ENCODE results near the gene PLEKHA4. TPM values are rescaled to one million over a fixed set of nuclear protein-coding genes. Genes with fewer than 3 reads are reported as not detected.

The PLEKHA4 gene
- total and polyA plus RNA-seq, 9 of the 15 experiments (the other 6 are each of a cell fraction or from before 2014, with no cell fraction given), result 0.07 to 30.8 (median 11.4) TPM

DNA sequence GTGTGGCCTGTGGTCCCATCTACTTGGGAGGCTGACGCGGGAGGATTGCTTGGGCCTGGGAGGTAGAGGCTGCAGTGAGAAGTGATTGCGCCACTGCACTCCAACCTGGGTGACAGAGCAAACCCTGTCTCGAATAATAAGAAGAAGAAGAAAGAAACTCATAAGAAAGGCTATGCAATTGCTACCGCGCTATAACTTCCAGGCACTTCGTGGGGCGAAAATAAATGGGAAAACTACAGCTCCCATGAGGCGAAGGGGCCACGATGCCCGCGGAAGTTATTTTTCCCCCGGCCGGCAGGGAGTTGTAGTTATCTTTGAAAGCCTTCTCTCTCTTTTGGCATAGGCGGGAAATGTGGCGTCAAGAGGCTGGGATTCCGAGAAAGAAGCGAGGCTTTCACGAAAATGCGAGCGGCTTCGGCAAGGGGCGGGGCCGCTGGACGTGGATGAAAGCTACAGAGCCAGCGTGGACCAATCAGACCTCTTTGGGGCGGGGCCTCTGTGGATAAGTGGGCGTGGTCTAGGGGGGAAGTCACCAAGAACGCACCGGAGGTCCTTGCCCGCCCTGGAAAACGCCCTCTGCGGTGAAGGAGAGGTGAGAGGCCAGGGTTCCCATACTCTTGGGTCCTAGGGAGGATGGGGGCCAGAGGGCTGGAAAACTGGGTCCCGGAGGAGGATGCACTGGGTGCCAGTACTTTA is 31.5 kb upstream of the PLEKHA4 start, which contains the start of gene NUCB1 (continued):
- TF ChIP-seq, protein P1, sequence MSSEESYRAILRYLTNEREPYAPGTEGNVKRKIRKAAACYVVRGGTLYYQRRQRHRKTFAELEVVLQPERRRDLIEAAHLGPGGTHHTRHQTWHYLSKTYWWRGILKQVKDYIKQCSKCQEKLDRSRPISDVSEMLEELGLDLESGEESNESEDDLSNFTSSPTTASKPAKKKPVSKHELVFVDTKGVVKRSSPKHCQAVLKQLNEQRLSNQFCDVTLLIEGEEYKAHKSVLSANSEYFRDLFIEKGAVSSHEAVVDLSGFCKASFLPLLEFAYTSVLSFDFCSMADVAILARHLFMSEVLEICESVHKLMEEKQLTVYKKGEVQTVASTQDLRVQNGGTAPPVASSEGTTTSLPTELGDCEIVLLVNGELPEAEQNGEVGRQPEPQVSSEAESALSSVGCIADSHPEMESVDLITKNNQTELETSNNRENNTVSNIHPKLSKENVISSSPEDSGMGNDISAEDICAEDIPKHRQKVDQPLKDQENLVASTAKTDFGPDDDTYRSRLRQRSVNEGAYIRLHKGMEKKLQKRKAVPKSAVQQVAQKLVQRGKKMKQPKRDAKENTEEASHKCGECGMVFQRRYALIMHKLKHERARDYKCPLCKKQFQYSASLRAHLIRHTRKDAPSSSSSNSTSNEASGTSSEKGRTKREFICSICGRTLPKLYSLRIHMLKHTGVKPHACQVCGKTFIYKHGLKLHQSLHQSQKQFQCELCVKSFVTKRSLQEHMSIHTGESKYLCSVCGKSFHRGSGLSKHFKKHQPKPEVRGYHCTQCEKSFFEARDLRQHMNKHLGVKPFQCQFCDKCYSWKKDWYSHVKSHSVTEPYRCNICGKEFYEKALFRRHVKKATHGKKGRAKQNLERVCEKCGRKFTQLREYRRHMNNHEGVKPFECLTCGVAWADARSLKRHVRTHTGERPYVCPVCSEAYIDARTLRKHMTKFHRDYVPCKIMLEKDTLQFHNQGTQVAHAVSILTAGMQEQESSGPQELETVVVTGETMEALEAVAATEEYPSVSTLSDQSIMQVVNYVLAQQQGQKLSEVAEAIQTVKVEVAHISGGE (CRISPR knock-in tag; IDR thresholded peaks at IDR 0.05), result peak in 1 of 3 experiments; percentile 79; a peak in 3 of 6 replicates
- TF ChIP-seq SMAD4 (CRISPR knock-in tag; conservative IDR thresholded peaks at IDR 0.05) (0 out of 2 replicates have a peak, but pooled peaks have one; percentile 22), ZNF24 (IDR thresholded peaks at IDR 0.05) (no peak), ETV6 (IDR thresholded peaks at IDR 0.05; ENCODE audit: borderline replicate concordance in 1 of 2, low read depth in 2 of 2, low read length in 1 of 2) (no peak), ETV6 (CRISPR knock-in tag; IDR thresholded peaks at IDR 0.05; ENCODE audit: borderline replicate concordance) (no peak), PML (IDR thresholded peaks at IDR 0.05; ENCODE audit: low read length) (peak; percentile 58; the same call in 1 of the 2 replicates), EP300 (IDR thresholded peaks at IDR 0.05; ENCODE audit: low read length) (peak; percentile 73), YY1 (IDR thresholded peaks at IDR 0.05; ENCODE audit: borderline replicate concordance in 1 of 3, control insufficient read depth in 1 of 3, extremely low read depth in 1 of 3, insufficient read depth in 3 of 3, insufficient read length in 1 of 3, insufficient replicate concordance in 2 of 3, low read depth in 1 of 3, low read length in 2 of 3) (peak in 1 of 3 experiments; percentile 31), HLTF (IDR thresholded peaks at IDR 0.05) (no peak), POLR2AphosphoS5 (IDR thresholded peaks at IDR 0.05; ENCODE audit: control insufficient read depth, insufficient read depth, low read depth, low read length) (peak; percentile 68), DEAF1 (CRISPR knock-in tag; IDR thresholded peaks at IDR 0.05) (peak; percentile 94), TCF7 (IDR thresholded peaks at IDR 0.05; ENCODE audit: borderline replicate concordance) (peak; percentile 73; the same call in 1 of the 2 replicates), GTF2A2 (tag; IDR thresholded peaks at IDR 0.05) (no peak), ZNF79 (CRISPR knock-in tag; IDR thresholded peaks at IDR 0.05; ENCODE audit: low read depth) (no peak), PATZ1 (CRISPR knock-in tag; IDR thresholded peaks at IDR 0.05; ENCODE audit: borderline replicate concordance) (no peak), ZNF444 (CRISPR knock-in tag; IDR thresholded peaks at IDR 0.05) (0 out of 2 replicates have a peak, but pooled peaks have one; percentile 50)
